GM23338 (cell line): Measurements from ENCODE around the gene AGMAT. TPM values are rescaled to one million over a fixed set of nuclear protein-coding genes. Genes with fewer than 3 reads are reported as not detected.

ENCODE experiments used
- ATAC-seq: fragments of 200-7000 bp; cut with Tn5 transposase; 3 replicates; pipeline ENCODE4 v1.9.1; 2020
- DNase-seq: peaks from one replicate; pipeline ENCODE4 v3.0.0-alpha.2; 2015; ENCODE audit warnings: low spot score
- H2AFZ ChIP-seq: fragments of 200-600 bp; sonication (generic); 2 replicates; pipeline ENCODE4 v1.8.0; 2016; ENCODE audit warnings: antibody characterized with exemption, mild to moderate bottlenecking, moderate library complexity
- H3F3A ChIP-seq: fragments of 200-600 bp; sonication (generic); replicated peaks from 2 replicates; pipeline ENCODE4 v1.8.0; 2017; ENCODE audit warnings: antibody characterized with exemption, mixed run types, low read depth
- H3K27ac ChIP-seq: fragments of 200-600 bp; sonication (generic); 2 replicates; pipeline ENCODE4 v1.6.1; 2016; ENCODE audit warnings: low read depth
- H3K27me3 ChIP-seq: fragments of 200-600 bp; sonication (generic); 2 replicates; pipeline ENCODE4 v1.8.0; 2016; ENCODE audit warnings: mild to moderate bottlenecking, mixed run types, moderate library complexity; ENCODE audit not compliant: insufficient read depth
- H3K36me3 ChIP-seq: fragments of 200-600 bp; sonication (generic); 2 replicates; pipeline ENCODE4 v1.8.0; 2016; ENCODE audit warnings: mild to moderate bottlenecking; ENCODE audit not compliant: insufficient read depth
- H3K4me1 ChIP-seq: fragments of 200-600 bp; sonication (generic); 2 replicates; pipeline ENCODE4 v1.8.0; 2016; ENCODE audit warnings: mild to moderate bottlenecking, moderate library complexity; ENCODE audit not compliant: insufficient read depth
- H3K4me2 ChIP-seq: fragments of 200-600 bp; sonication (generic); 2 replicates; pipeline ENCODE4 v1.7.1; 2017; ENCODE audit warnings: mixed run types
- H3K4me3 ChIP-seq: fragments of 200-600 bp; sonication (generic); 2 replicates; pipeline ENCODE4 v1.6.1; 2016; ENCODE audit warnings: mixed run types
- H3K79me2 ChIP-seq: fragments of 200-600 bp; sonication (generic); replicated peaks from 2 replicates; pipeline ENCODE4 v1.8.0; 2017; ENCODE audit warnings: mild to moderate bottlenecking; ENCODE audit not compliant: insufficient read depth
- H3K9me2 ChIP-seq: fragments of 200-600 bp; sonication (generic); 2 replicates; pipeline ENCODE4 v1.8.0; 2017; ENCODE audit not compliant: insufficient read depth
- H4K20me1 ChIP-seq: fragments of 200-600 bp; sonication (generic); replicated peaks from 2 replicates; pipeline ENCODE4 v1.8.0; 2017; ENCODE audit warnings: mild to moderate bottlenecking; ENCODE audit not compliant: insufficient read depth
- H3K27ac Mint-ChIP-seq: 2 replicates; pipeline ENCODE4 v1.8.0; 2020; ENCODE audit warnings: inconsistent platforms, mild to moderate bottlenecking, moderate library complexity, mixed read lengths
- H3K27me3 Mint-ChIP-seq: 3 replicates; pipeline ENCODE4 v1.8.0; 2022; ENCODE audit warnings: low read depth, mild to moderate bottlenecking, moderate library complexity, mixed read lengths, inconsistent platforms; ENCODE audit not compliant: insufficient read depth, poor library complexity
- H3K36me3 Mint-ChIP-seq: 3 replicates; pipeline ENCODE4 v1.8.0; 2021; ENCODE audit warnings: low read depth, mild to moderate bottlenecking, inconsistent platforms, moderate library complexity, mixed read lengths
- H3K4me1 Mint-ChIP-seq: 3 replicates; pipeline ENCODE4 v1.8.0; 2020; ENCODE audit warnings: mild to moderate bottlenecking, inconsistent platforms, mixed read lengths
- H3K4me3 Mint-ChIP-seq: 3 replicates; pipeline ENCODE4 v1.8.0; 2021; ENCODE audit warnings: moderate library complexity, mild to moderate bottlenecking, inconsistent platforms, mixed read lengths
- H3K9me3 Mint-ChIP-seq: 3 replicates; pipeline ENCODE4 v1.8.0; 2020; ENCODE audit warnings: moderate library complexity, mild to moderate bottlenecking, inconsistent platforms, mixed read lengths
- CREB1 ChIP-seq: fragments of 250-450 bp; sonication (Bioruptor Pico); IDR thresholded peaks from 2 replicates; pipeline ENCODE4 v1.5.0; 2020; ENCODE audit warnings: low read depth, mild to moderate bottlenecking, moderate library complexity
- CTCF ChIP-seq, 2 experiments: fragments of 200-600 bp in 1 of 2; sonication (generic) in 1 of 2; conservative IDR thresholded peaks; 2 replicates each; pipeline versions ENCODE4 v1.5.1 to v1.6.1; 2016 to 2017; ENCODE audit warnings: antibody characterized with exemption in 2 of 2, low read depth in 2 of 2, mild to moderate bottlenecking in 2 of 2, moderate library complexity in 1 of 2
- EZH2 ChIP-seq: fragments of 200-600 bp; sonication (generic); IDR thresholded peaks from one replicate; pipeline ENCODE4 v1.8.0; 2017; ENCODE audit warnings: antibody characterized with exemption, mild to moderate bottlenecking, low read depth; ENCODE audit not compliant: unreplicated experiment
- EZH2phosphoT487 ChIP-seq: fragments of 200-600 bp; sonication (generic); IDR thresholded peaks from one replicate; pipeline ENCODE4 v1.8.1; 2018; ENCODE audit warnings: antibody characterized with exemption; ENCODE audit not compliant: unreplicated experiment
- JUNB ChIP-seq: IDR thresholded peaks from one replicate; pipeline ENCODE4 v1.6.1; 2016; ENCODE audit warnings: antibody characterized with exemption; ENCODE audit not compliant: unreplicated experiment
- NANOG ChIP-seq: IDR thresholded peaks from 2 replicates; pipeline ENCODE4 v1.6.1; 2016; ENCODE audit warnings: antibody characterized with exemption, borderline replicate concordance
- POLR2AphosphoS5 ChIP-seq: IDR thresholded peaks from 2 replicates; pipeline ENCODE4 v1.6.1; 2016; ENCODE audit warnings: antibody characterized with exemption, low read depth
- REST ChIP-seq: IDR thresholded peaks from one replicate; pipeline ENCODE4 v1.6.1; 2018; ENCODE audit warnings: antibody characterized with exemption; ENCODE audit not compliant: unreplicated experiment
- STAT1 ChIP-seq: IDR thresholded peaks from one replicate; pipeline ENCODE4 v1.6.1; 2016; ENCODE audit warnings: antibody characterized with exemption; ENCODE audit not compliant: unreplicated experiment
- ZNF114 ChIP-seq: fragments of 250-450 bp; sonication (Bioruptor Pico); IDR thresholded peaks from 2 replicates; pipeline ENCODE4 v1.5.0; 2020; ENCODE audit warnings: mild to moderate bottlenecking, moderate library complexity
- ZNF331 ChIP-seq: fragments of 250-450 bp; sonication (Bioruptor Pico); IDR thresholded peaks from 2 replicates; pipeline ENCODE4 v1.5.0; 2020; ENCODE audit warnings: low read depth, mild to moderate bottlenecking, moderate library complexity
- polyA plus RNA-seq: library from polyadenylated mRNA; unstranded; fragments of >200 nt; fragmentation: Nextera tagmentation; extraction: Ambion mirVana; gene quantifications from 2 replicates; pipeline ENCODE4 v1.2.1, GENCODE V29; 2016
- total RNA-seq: library from RNA; depleted of rRNA; stranded (reverse); fragments of >200 nt; shearing (Covaris generic); gene quantifications from 2 replicates; pipeline ENCODE4 v1.2.3, GENCODE V29; 2014
- TF ChIP-seq, protein P1 (sequence below): IDR thresholded peaks from 2 replicates; pipeline ENCODE4 v1.6.1; 2016; ENCODE audit warnings: antibody characterized with exemption
- TF ChIP-seq, protein P2 (sequence below): fragments of 250-450 bp; sonication (Bioruptor Pico); IDR thresholded peaks from 2 replicates; pipeline ENCODE4 v1.5.0; 2020; ENCODE audit warnings: mild to moderate bottlenecking, moderate library complexity

The AGMAT gene
- total and polyA plus RNA-seq, 2 experiments from 2014 or later, result 1.8 to 7.4 TPM

GRCh38 chr1:15573477-15573876 lies 11.4 kb downstream of the AGMAT start:
- Mint-ChIP-seq H3K36me3 (peaks cover 17% of the 10 kb centered on the region; the same call in 2 of the 3 replicates), H3K27me3 (peaks cover 2% of the 10 kb centered on the region), H3K4me3 (no peak overlapping the region), H3K4me1 (0 out of 3 replicates have a peak, but pooled peaks cover 3% of the 10 kb centered on the region), H3K27ac (no peak overlapping the region), H3K9me3 (no peaks in the 10 kb centered on the region)
- Histone ChIP-seq H2AFZ (no peak overlapping the region), H3K27me3 (no peaks in the 10 kb centered on the region), H3K4me1 (no peaks in the 10 kb centered on the region), H3K27ac (no peak overlapping the region), H3K4me3 (no peak overlapping the region), H3K4me2 (no peak overlapping the region), H3K36me3 (peaks cover 10% of the 10 kb centered on the region), H3K79me2 (no peaks in the 10 kb centered on the region), H3F3A (no peaks in the 10 kb centered on the region), H4K20me1 (peaks cover 6% of the 10 kb centered on the region; the same call in 1 of the 2 replicates), H3K9me2 (no peaks in the 10 kb centered on the region)
- DNase-seq, result peak; percentile 21
- peak; percentile 56 for ATAC-seq
- TF ChIP-seq REST (no peak), ZNF114 (CRISPR knock-in tag) (no peak), JUNB (no peak), CREB1 (no peak), STAT1 (no peak), EZH2phosphoT487 (no peak), EZH2 (no peak), POLR2AphosphoS5 (no peak), ZNF331 (CRISPR knock-in tag) (no peak), CTCF (conservative IDR thresholded peaks at IDR 0.05; ENCODE audit: low read depth in 2 of 2) (no peak), NANOG (no peak)
- TF ChIP-seq, protein P1, sequence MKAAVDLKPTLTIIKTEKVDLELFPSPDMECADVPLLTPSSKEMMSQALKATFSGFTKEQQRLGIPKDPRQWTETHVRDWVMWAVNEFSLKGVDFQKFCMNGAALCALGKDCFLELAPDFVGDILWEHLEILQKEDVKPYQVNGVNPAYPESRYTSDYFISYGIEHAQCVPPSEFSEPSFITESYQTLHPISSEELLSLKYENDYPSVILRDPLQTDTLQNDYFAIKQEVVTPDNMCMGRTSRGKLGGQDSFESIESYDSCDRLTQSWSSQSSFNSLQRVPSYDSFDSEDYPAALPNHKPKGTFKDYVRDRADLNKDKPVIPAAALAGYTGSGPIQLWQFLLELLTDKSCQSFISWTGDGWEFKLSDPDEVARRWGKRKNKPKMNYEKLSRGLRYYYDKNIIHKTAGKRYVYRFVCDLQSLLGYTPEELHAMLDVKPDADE, result no peak
- TF ChIP-seq, protein P2, sequence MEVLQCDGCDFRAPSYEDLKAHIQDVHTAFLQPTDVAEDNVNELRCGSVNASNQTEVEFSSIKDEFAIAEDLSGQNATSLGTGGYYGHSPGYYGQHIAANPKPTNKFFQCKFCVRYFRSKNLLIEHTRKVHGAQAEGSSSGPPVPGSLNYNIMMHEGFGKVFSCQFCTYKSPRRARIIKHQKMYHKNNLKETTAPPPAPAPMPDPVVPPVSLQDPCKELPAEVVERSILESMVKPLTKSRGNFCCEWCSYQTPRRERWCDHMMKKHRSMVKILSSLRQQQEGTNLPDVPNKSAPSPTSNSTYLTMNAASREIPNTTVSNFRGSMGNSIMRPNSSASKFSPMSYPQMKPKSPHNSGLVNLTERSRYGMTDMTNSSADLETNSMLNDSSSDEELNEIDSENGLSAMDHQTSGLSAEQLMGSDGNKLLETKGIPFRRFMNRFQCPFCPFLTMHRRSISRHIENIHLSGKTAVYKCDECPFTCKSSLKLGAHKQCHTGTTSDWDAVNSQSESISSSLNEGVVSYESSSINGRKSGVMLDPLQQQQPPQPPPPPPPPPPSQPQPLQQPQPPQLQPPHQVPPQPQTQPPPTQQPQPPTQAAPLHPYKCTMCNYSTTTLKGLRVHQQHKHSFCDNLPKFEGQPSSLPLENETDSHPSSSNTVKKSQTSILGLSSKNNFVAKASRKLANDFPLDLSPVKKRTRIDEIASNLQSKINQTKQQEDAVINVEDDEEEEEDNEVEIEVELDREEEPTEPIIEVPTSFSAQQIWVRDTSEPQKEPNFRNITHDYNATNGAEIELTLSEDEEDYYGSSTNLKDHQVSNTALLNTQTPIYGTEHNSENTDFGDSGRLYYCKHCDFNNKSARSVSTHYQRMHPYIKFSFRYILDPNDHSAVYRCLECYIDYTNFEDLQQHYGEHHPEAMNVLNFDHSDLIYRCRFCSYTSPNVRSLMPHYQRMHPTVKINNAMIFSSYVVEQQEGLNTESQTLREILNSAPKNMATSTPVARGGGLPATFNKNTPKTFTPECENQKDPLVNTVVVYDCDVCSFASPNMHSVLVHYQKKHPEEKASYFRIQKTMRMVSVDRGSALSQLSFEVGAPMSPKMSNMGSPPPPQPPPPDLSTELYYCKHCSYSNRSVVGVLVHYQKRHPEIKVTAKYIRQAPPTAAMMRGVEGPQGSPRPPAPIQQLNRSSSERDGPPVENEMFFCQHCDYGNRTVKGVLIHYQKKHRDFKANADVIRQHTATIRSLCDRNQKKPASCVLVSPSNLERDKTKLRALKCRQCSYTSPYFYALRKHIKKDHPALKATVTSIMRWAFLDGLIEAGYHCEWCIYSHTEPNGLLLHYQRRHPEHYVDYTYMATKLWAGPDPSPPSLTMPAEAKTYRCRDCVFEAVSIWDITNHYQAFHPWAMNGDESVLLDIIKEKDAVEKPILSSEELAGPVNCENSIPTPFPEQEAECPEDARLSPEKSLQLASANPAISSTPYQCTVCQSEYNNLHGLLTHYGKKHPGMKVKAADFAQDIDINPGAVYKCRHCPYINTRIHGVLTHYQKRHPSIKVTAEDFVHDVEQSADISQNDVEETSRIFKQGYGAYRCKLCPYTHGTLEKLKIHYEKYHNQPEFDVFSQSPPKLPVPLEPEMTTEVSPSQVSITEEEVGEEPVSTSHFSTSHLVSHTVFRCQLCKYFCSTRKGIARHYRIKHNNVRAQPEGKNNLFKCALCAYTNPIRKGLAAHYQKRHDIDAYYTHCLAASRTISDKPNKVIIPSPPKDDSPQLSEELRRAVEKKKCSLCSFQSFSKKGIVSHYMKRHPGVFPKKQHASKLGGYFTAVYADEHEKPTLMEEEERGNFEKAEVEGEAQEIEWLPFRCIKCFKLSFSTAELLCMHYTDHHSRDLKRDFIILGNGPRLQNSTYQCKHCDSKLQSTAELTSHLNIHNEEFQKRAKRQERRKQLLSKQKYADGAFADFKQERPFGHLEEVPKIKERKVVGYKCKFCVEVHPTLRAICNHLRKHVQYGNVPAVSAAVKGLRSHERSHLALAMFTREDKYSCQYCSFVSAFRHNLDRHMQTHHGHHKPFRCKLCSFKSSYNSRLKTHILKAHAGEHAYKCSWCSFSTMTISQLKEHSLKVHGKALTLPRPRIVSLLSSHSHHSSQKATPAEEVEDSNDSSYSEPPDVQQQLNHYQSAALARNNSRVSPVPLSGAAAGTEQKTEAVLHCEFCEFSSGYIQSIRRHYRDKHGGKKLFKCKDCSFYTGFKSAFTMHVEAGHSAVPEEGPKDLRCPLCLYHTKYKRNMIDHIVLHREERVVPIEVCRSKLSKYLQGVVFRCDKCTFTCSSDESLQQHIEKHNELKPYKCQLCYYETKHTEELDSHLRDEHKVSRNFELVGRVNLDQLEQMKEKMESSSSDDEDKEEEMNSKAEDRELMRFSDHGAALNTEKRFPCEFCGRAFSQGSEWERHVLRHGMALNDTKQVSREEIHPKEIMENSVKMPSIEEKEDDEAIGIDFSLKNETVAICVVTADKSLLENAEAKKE, result no peak
